ENCODE data around the gene LHFPL6.

- TF ChIP-seq CTCF (IDR thresholded peaks at IDR 0.05) (no peak), POLR2A (IDR thresholded peaks at IDR 0.05) (no peak)
These were observed 43.1 kb upstream of the LHFPL6 start for GRCh38 chr13:39646122-39646521.

All from vagina (tissue), 2 donors.